Body of pancreas (tissue), 4 donors: Measurements from ENCODE around the gene GPR158.

Source experiments
- CTCF ChIP-seq, 7 experiments: fragments of 450-650 bp in 4 of 7; fragments of 200-600 bp in 3 of 7; sonication (generic) in 3 of 7; IDR thresholded peaks; one replicate each; pipeline ENCODE4 v1.5.1; 2016 to 2019; ENCODE audit warnings: antibody characterized with exemption in 7 of 7
- POLR2A ChIP-seq, 3 donors: fragments of 450-650 bp; IDR thresholded peaks; one replicate each; pipeline ENCODE4 v1.6.1; 2016; ENCODE audit warnings: antibody characterized with exemption in 3 of 3, mild to moderate bottlenecking in 2 of 3

GRCh38 chr10:25159591-25159990 is 15.2 kb upstream of the GPR158 start:
- no peak for TF ChIP-seq CTCF (IDR thresholded peaks at IDR 0.05)
- TF ChIP-seq POLR2A (IDR thresholded peaks at IDR 0.05): no peak
